Testis (tissue), 2 donors: ENCODE results near the gene TMEM114.

Source experiments
- CTCF ChIP-seq, 3 experiments: fragments of 450-650 bp in 2 of 3; fragments of 200-600 bp in 1 of 3; sonication (generic) in 1 of 3; IDR thresholded peaks; one replicate each; pipeline ENCODE4 v1.5.1; 2016 to 2019; ENCODE audit warnings: antibody characterized with exemption in 3 of 3, mild to moderate bottlenecking in 2 of 3, moderate library complexity in 1 of 3
- POLR2A ChIP-seq: fragments of 450-650 bp; IDR thresholded peaks from one replicate; pipeline ENCODE4 v1.6.1; 2017; ENCODE audit warnings: antibody characterized with exemption, mild to moderate bottlenecking, moderate library complexity

- TF ChIP-seq POLR2A (no peak), CTCF (IDR thresholded peaks at IDR 0.05) (no peak)
Observed at GRCh38 chr16:8619671-8620370, 29.5 kb upstream of the TMEM114 start.
